Parathyroid adenoma (tissue), 2 donors: Measurements from ENCODE around the gene PGAM4.

ENCODE experiments used
- H2AFZ ChIP-seq: fragments of 300-600 bp; sonication (generic); one replicate; pipeline ENCODE4 v1.7.0; 2017; ENCODE audit warnings: antibody characterized with exemption, mild to moderate bottlenecking
- H3K27ac ChIP-seq: fragments of 300-600 bp; sonication (generic); one replicate; pipeline ENCODE4 v1.7.0; 2017
- H3K27me3 ChIP-seq: fragments of 300-600 bp; sonication (generic); one replicate; pipeline ENCODE4 v1.7.0; 2017; ENCODE audit warnings: low read length; ENCODE audit not compliant: control insufficient read depth, insufficient read depth
- H3K36me3 ChIP-seq: fragments of 300-600 bp; sonication (generic); one replicate; pipeline ENCODE4 v1.7.0; 2017; ENCODE audit warnings: low read length; ENCODE audit not compliant: control insufficient read depth, insufficient read depth
- H3K4me1 ChIP-seq: fragments of 300-600 bp; sonication (generic); one replicate; pipeline ENCODE4 v1.7.0; 2017; ENCODE audit warnings: control low read depth
- H3K4me2 ChIP-seq: fragments of 300-600 bp; sonication (generic); one replicate; pipeline ENCODE4 v1.7.0; 2017; ENCODE audit warnings: low read length
- H3K4me3 ChIP-seq: fragments of 300-600 bp; sonication (generic); one replicate; pipeline ENCODE4 v1.7.0; 2017; ENCODE audit warnings: low read depth, low read length
- H3K79me2 ChIP-seq: fragments of 300-600 bp; sonication (generic); one replicate; pipeline ENCODE4 v1.7.0; 2017; ENCODE audit warnings: control low read depth
- H3K9ac ChIP-seq: fragments of 300-600 bp; sonication (generic); one replicate; pipeline ENCODE4 v1.7.0; 2017; ENCODE audit warnings: mild to moderate bottlenecking
- H3K9me3 ChIP-seq: fragments of 300-600 bp; sonication (generic); one replicate; pipeline ENCODE4 v1.7.0; 2017; ENCODE audit warnings: low read length; ENCODE audit not compliant: control insufficient read depth
- CTCF ChIP-seq: fragments of 300-600 bp; sonication (generic); IDR thresholded peaks from one replicate; pipeline ENCODE4 v1.7.0; 2017; ENCODE audit warnings: antibody characterized with exemption, mild to moderate bottlenecking
- donor health status: primary hyperparathyroidism.

PGAM4 gene

GRCh38 chrX:77969538-77969937 is at the start of gene PGAM4:
PGAM4 (minus strand) TSS chrX:77969638; CDS start chrX:77969638, 0 bp downstream.
- H3K27ac ChIP-seq = no peak within 1 kb of the TSS
- no peaks in the 10 kb centered on the region for H3K27me3 ChIP-seq
- H3K36me3 ChIP-seq = no peaks in the 10 kb centered on the region
- no peak within 1 kb of the TSS for H3K9ac ChIP-seq
- H3K79me2 ChIP-seq = no peaks in the 10 kb centered on the region
- H2AFZ ChIP-seq = no peak within 1 kb of the TSS
- TF ChIP-seq CTCF = no peak
- no peak within 1 kb of the TSS for H3K4me3 ChIP-seq
- H3K4me1 ChIP-seq = no peaks in the 10 kb centered on the region
- no peaks in the 10 kb centered on the region for H3K9me3 ChIP-seq
- no peak within 1 kb of the TSS for H3K4me2 ChIP-seq

- H2AFZ ChIP-seq = no peak overlapping the region
- no peak for TF ChIP-seq CTCF
- no peaks in the 10 kb centered on the region for H3K9me3 ChIP-seq
- H3K79me2 ChIP-seq = no peaks in the 10 kb centered on the region
- no peak overlapping the region for H3K9ac ChIP-seq
- H3K36me3 ChIP-seq = no peaks in the 10 kb centered on the region
- no peaks in the 10 kb centered on the region for H3K27me3 ChIP-seq
- H3K4me2 ChIP-seq = no peak overlapping the region
- H3K4me3 ChIP-seq = no peak overlapping the region
- no peak overlapping the region for H3K27ac ChIP-seq
- no peaks in the 10 kb centered on the region for H3K4me1 ChIP-seq
Observed at GRCh38 chrX:78011846-78012245, 42.4 kb upstream of the PGAM4 start.

- no peaks in the 10 kb centered on the region for H3K27me3 ChIP-seq
- H3K36me3 ChIP-seq = no peaks in the 10 kb centered on the region
- H3K4me2 ChIP-seq = no peak overlapping the region
- no peaks in the 10 kb centered on the region for H3K79me2 ChIP-seq
- no peaks in the 10 kb centered on the region for H3K4me1 ChIP-seq
- H2AFZ ChIP-seq = no peak overlapping the region
- no peak overlapping the region for H3K27ac ChIP-seq
- no peak overlapping the region for H3K4me3 ChIP-seq
- H3K9ac ChIP-seq = no peak overlapping the region
- TF ChIP-seq CTCF = no peak
- H3K9me3 ChIP-seq = no peaks in the 10 kb centered on the region
Observed at GRCh38 chrX:77979870-77980269, 10.4 kb upstream of the PGAM4 start.

- no peaks in the 10 kb centered on the region for H3K9me3 ChIP-seq
- no peaks in the 10 kb centered on the region for H3K27me3 ChIP-seq
- H2AFZ ChIP-seq = no peak overlapping the region
- no peak overlapping the region for H3K27ac ChIP-seq
- no peaks in the 10 kb centered on the region for H3K4me1 ChIP-seq
- H3K9ac ChIP-seq = no peak overlapping the region
- H3K4me3 ChIP-seq = no peak overlapping the region
- no peak overlapping the region for H3K4me2 ChIP-seq
- no peaks in the 10 kb centered on the region for H3K36me3 ChIP-seq
- H3K79me2 ChIP-seq = no peaks in the 10 kb centered on the region
- TF ChIP-seq CTCF = no peak
Observed at GRCh38 chrX:77977518-77977917, 8.1 kb upstream of the PGAM4 start.

GRCh38 chrX:77977095-77977494 is 7.7 kb upstream of the PGAM4 start:
- H3K27me3 ChIP-seq = no peaks in the 10 kb centered on the region

More at GRCh38 chrX:77977095-77977494, 7.7 kb upstream of the PGAM4 start:
- Histone ChIP-seq H3K9me3 (no peaks in the 10 kb centered on the region), H3K4me3 (no peak overlapping the region), H2AFZ (no peak overlapping the region), H3K9ac (no peak overlapping the region), H3K36me3 (no peaks in the 10 kb centered on the region), H3K4me1 (no peaks in the 10 kb centered on the region), H3K4me2 (no peak overlapping the region), H3K79me2 (no peaks in the 10 kb centered on the region), H3K27ac (no peak overlapping the region)
- TF ChIP-seq CTCF = no peak
